ENCODE data around the gene ASS1.

The ASS1 gene

GRCh38 chr9:130483371-130483971 is 38.7 kb downstream of the ASS1 start:
- H3K27ac ChIP-seq: no peak overlapping the region
- no peak for TF ChIP-seq CTCF (IDR thresholded peaks at IDR 0.05)
- TF ChIP-seq ZFX (IDR thresholded peaks at IDR 0.05; ENCODE audit: borderline replicate concordance): no peak

- TF ChIP-seq ZFX (IDR thresholded peaks at IDR 0.05; ENCODE audit: borderline replicate concordance): no peak
- no peak overlapping the region for H3K27ac ChIP-seq
Observed at GRCh38 chr9:130484362-130485072, 39.8 kb downstream of the ASS1 start.

GRCh38 chr9:130486103-130486502 is 41.3 kb downstream of the ASS1 start:
- no peak overlapping the region for H3K27ac ChIP-seq
- TF ChIP-seq ZFX (IDR thresholded peaks at IDR 0.05; ENCODE audit: borderline replicate concordance) (no peak), CTCF (IDR thresholded peaks at IDR 0.05) (no peak)

- TF ChIP-seq CTCF (IDR thresholded peaks at IDR 0.05): no peak
- no peak for TF ChIP-seq ZFX (IDR thresholded peaks at IDR 0.05; ENCODE audit: borderline replicate concordance)
- no peak overlapping the region for H3K27ac ChIP-seq
Observed at GRCh38 chr9:130487500-130487899, 42.7 kb downstream of the ASS1 start.

DNA sequence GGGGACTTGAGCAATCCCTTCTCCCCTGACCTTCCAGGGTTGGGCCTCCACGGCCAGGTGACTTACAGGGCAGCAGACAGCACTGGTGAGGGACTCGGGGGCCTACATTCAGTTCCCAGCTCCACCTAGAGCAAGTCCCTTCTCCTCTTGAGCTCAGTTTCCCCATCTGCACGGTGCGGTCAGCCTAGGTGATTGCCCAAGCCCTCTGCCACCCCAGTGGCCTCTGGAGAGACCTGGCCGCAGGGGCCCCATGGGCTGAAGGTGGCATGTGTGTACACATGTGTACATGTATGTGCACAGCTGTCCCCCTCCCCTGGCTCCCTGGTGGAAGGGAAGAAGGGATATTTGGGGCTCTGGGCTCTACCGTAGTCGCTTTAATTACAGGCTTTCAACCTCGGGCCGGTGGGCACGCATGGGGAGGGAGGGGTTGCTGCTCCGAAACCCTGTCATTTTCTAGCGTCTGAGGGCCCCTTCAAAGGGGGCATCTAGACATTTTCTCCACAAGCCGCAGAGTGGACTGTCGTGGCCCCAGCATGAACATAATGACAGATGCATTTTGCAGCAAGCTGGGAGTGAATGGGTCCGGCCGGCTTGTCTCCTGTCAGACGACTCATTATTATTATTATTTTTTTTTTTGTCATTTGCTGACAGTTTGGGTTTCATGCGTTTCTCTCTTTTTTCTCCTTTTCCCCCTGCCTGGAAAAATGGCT is 44.0 kb downstream of the ASS1 start:
- no peak overlapping the region for H3K27ac ChIP-seq

GRCh38 chr9:130490981-130491380 is 46.2 kb downstream of the ASS1 start:
- no peak overlapping the region for H3K27ac ChIP-seq
- TF ChIP-seq ZFX (IDR thresholded peaks at IDR 0.05; ENCODE audit: borderline replicate concordance) (no peak), CTCF (IDR thresholded peaks at IDR 0.05) (no peak)

More for the DNA sequence above, 44.0 kb downstream of the ASS1 start:
- TF ChIP-seq ZFX (IDR thresholded peaks at IDR 0.05; ENCODE audit: borderline replicate concordance) (no peak), CTCF (IDR thresholded peaks at IDR 0.05) (no peak)

DNA sequence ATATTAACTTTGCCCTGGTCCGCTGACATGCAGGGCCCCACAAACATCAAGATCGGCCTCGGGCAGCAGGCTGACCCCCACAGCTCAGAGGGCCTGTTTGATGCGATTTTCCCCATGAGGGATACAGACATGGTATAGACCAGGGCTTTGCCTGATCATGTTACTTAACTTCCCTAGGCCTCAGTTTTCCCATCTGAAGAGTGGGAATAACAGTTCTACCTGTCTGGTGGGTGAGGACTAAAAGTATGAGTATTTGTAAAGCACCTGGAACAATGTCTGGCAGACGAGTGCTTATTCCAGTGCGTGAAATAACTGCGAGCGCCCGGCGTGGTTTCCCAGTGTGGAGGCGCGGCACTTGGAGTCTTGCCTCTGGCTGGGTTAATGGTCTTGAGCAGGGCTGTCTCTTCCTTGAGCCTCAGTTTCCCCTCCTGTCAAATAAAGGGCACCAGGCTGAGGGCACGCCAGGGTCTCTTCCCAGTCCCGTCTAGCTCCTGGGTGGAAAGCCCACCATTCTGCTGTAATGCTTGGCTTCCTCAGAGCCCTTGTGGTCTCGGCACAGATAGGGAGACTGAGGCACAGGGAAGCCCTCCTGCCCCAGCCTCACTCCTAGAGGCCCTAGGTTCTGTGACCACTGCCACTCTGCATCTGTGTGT is 47.2 kb downstream of the ASS1 start:
- no peak for TF ChIP-seq CTCF (IDR thresholded peaks at IDR 0.05)
- no peak for TF ChIP-seq ZFX (IDR thresholded peaks at IDR 0.05; ENCODE audit: borderline replicate concordance)
- no peak overlapping the region for H3K27ac ChIP-seq
